Kasumi-1 (cell line): ENCODE measurements around the gene PRKN.
A peak's percentile ranks its signal among the peaks of the same experiment; 100 is the strongest.

Experiments
- DNase-seq, 2 experiments: peaks; one replicate each; lab custom pipeline; 2025; lab: John Stamatoyannopoulos, UW

Gene PRKN

GRCh38 chr6:162727322-162728182, at the start of gene PRKN, which contains the start of gene PACRG:
Gene PRKN (minus strand): TSS chr6:162727766.
Gene PACRG (plus strand): TSS chr6:162727974.
- peak; percentile 84 to 88 for DNase-seq

- no peak for DNase-seq
Observed at GRCh38 chr6:162777091-162777490, 49.5 kb upstream of the PRKN start.

- DNase-seq: no peak
Observed at GRCh38 chr6:162773996-162774395, 46.4 kb upstream of the PRKN start.

GRCh38 chr6:162772466-162772865, 44.9 kb upstream of the PRKN start:
- DNase-seq: no peak

- DNase-seq: no peak
Observed at GRCh38 chr6:162770955-162771354, 43.4 kb upstream of the PRKN start.

GRCh38 chr6:162770136-162770535, 42.6 kb upstream of the PRKN start:
- no peak for DNase-seq

GRCh38 chr6:162753775-162754174, 26.2 kb upstream of the PRKN start:
- DNase-seq: no peak

GRCh38 chr6:162751211-162751859, 23.8 kb upstream of the PRKN start:
- DNase-seq: no peak

GRCh38 chr6:162750776-162751175, 23.2 kb upstream of the PRKN start:
- DNase-seq: no peak

GRCh38 chr6:162736961-162737360, 9.4 kb upstream of the PRKN start:
- peak in 1 of 2 experiments; percentile 7 for DNase-seq

- no peak for DNase-seq
Observed at GRCh38 chr6:162733489-162733888, 5.9 kb upstream of the PRKN start.

GRCh38 chr6:162730502-162730901, 2.9 kb upstream of the PRKN start:
- DNase-seq: no peak

GRCh38 chr6:162728706-162729105, 1.1 kb upstream of the PRKN start:
- DNase-seq: no peak

GRCh38 chr6:162728197-162728596, 631 bp upstream of the PRKN start:
- no peak for DNase-seq

- peak in 1 of 2 experiments; percentile 17 for DNase-seq
Observed at GRCh38 chr6:162726947-162727321, 632 bp downstream of the PRKN start.

- no peak for DNase-seq
Observed at GRCh38 chr6:162722633-162723032, 4.9 kb downstream of the PRKN start.

GRCh38 chr6:162722226-162722625, 5.3 kb downstream of the PRKN start:
- no peak for DNase-seq

GRCh38 chr6:162721404-162721687, 6.2 kb downstream of the PRKN start:
- no peak for DNase-seq

- DNase-seq: no peak
Observed at GRCh38 chr6:162719528-162719927, 8.0 kb downstream of the PRKN start.

GRCh38 chr6:162715601-162716000, 12.0 kb downstream of the PRKN start:
- DNase-seq: no peak

GRCh38 chr6:162713974-162714780, 13.4 kb downstream of the PRKN start:
- DNase-seq: no peak

- DNase-seq: peak; percentile 27 to 42
Observed at GRCh38 chr6:162712694-162713093, 14.9 kb downstream of the PRKN start.

GRCh38 chr6:162711376-162711775, 16.2 kb downstream of the PRKN start:
- DNase-seq: no peak
